Nasal cavity respiratory epithelium epithelial cell of viscerocranial mucosa (primary cell): Measurements from ENCODE around the gene SERF1A. TPM values are rescaled to one million over a fixed set of nuclear protein-coding genes. Genes with fewer than 3 reads are reported as not detected.

Experiments
- total RNA-seq: library from RNA; depleted of rRNA; stranded (reverse); fragments of >200 nt; gene quantifications from 2 replicates; pipeline ENCODE4 v1.2.3, GENCODE V29; 2014

SERF1A gene
- 2.3 and 3.1 TPM in 2 replicates for total RNA-seq

DNA sequence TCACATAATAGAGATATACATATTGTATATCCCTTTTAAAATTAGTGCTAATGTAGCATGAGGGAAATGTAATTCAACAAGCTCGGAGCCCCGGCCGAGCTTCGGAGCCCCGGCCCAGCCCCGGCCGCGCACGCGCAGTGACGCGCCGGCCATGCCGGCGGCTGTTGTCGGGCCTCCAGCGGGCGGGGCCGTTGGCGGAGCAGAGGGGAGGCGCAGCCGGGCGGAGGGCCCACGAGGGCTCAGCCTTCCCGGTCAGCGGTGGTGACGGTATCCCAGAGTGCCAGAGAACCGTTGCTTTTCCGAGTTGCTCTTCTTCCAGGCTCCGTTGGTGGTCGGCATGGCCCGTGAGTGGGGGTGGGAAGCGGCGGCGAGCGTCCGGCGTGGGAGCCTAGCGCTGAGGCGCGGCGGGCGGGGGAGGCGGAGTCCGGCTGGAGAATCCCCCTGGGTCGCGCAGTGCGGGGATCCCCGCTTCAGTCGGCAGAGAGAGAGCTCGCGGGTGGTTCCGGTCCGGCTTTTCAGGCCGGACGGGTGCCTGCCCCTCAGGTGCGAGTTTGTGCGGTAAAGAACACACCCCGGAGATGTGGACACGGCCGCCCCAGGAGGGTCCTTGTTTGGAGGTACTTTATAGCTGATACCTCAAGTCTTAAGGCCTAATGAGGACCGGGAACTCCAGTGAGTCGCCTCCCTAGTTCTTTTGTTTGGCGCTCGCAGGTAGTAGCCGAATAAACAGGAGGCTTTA lies at the start of gene SERF1A:
TSS of gene SERF1A (plus strand) at position 137 of the 739 bp plus-strand sequence. CDS start at position 338, 201 bp downstream.

Other genes with a start within 250 kb of the SERF1A start
- 29.0 and 45.8 TPM in 2 replicates for gene SMN1, start 24.4 kb downstream of the SERF1A start, total RNA-seq
- gene NAIP, start 124.7 kb downstream of the SERF1A start, total RNA-seq = 0.34 and 0.78 TPM in 2 replicates
- 11.4 and 27.7 TPM in 2 replicates for gene GTF2H2, start 167.0 kb downstream of the SERF1A start, total RNA-seq